Hepatocyte (in vitro differentiated cells): Measurements from ENCODE around the gene GALNT8.

Experiments
- CTCF ChIP-seq: fragments of 200-600 bp; sonication (generic); IDR thresholded peaks from 2 replicates; pipeline ENCODE4 v1.5.1; 2016; ENCODE audit warnings: antibody characterized with exemption, mild to moderate bottlenecking; ENCODE audit not compliant: poor library complexity
- EZH2 ChIP-seq: fragments of 200-600 bp; sonication (generic); IDR thresholded peaks from 2 replicates; pipeline ENCODE4 v1.6.1; 2016; ENCODE audit warnings: antibody characterized with exemption, mild to moderate bottlenecking, borderline replicate concordance
- EZH2phosphoT487 ChIP-seq: fragments of 200-600 bp; sonication (generic); IDR thresholded peaks from one replicate; pipeline ENCODE4 v1.6.1; 2018; ENCODE audit warnings: antibody characterized with exemption, mild to moderate bottlenecking, low read depth, moderate library complexity; ENCODE audit not compliant: unreplicated experiment, severe bottlenecking

DNA sequence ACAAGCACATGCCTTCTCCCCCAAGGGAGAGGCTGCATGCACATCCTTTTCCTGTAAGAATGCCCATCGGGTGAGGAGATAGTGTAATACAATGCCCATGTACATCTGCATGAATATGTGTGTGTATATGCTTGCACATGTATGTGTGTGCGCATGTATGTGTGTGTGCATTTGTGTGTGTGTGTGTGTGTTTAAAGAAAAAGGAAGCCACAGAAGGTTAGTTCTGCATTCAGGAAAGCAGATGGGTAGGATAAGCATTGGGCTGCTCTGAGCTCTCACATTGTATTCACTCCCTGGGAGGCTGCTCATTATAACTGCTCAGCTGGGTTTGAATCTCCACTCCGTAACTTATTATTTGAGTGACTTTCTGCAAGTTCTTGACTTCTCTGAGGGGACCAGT, 74.3 kb downstream of the GALNT8 start:
- TF ChIP-seq CTCF, result no peak
- TF ChIP-seq EZH2phosphoT487, result no peak
- TF ChIP-seq EZH2, result no peak
